K562 (cell line): Measurements from ENCODE around the gene ZSCAN21. TPM values are rescaled to one million over a fixed set of nuclear protein-coding genes. Genes with fewer than 3 reads are reported as not detected.

ENCODE experiments used
- ATAC-seq: fragments of 200-7000 bp; cut with Tn5 transposase; 3 replicates; pipeline ENCODE4 v1.9.1; 2020; ENCODE audit warnings: moderate library complexity
- BruUV-seq: library from RNA; stranded (reverse); fragments of 400-500 nt; replicated peaks from 2 replicates; lab custom pipeline; 2021; lab: Mats Ljungman, UMichigan
- CTCF ChIA-PET: fragments of 300-600 bp; formaldehyde crosslinking; extraction: SDS; loops from one replicate; lab custom pipeline; 2021; ENCODE audit warnings: low intra/inter-chr PET ratio; lab: Yijun Ruan, JAX
- POLR2A ChIA-PET: fragments of 300-600, 350-650 bp; sonication (Branson Sonifier 250); formaldehyde crosslinking; extraction: SDS; loops from one replicate; lab custom pipeline; 2021; ENCODE audit warnings: antibody characterized with exemption, inconsistent platforms; lab: Yijun Ruan, JAX
- DNase-seq, 4 experiments: peaks; one replicate each; pipeline versions ENCODE4 v3.0.0 to v3.0.0-alpha.2; 2011 to 2018; ENCODE audit warnings: low spot score in 3 of 4, mixed read lengths in 3 of 4; ENCODE audit errors: extremely low read depth in 1 of 4
- FAIRE-seq: peaks from 2 replicates; lab custom pipeline; 2011; peaks lifted over from hg19 to GRCh38; lab: Jason Lieb, UNC
- H2AFZ ChIP-seq: 2 replicates; pipeline ENCODE4 v1.6.0; 2011; ENCODE audit warnings: low read depth, low read length, control low read depth, inconsistent platforms
- H3K27ac ChIP-seq: fragments of 200-600 bp; 3 replicates; pipeline ENCODE4 v1.8.0; 2011; ENCODE audit warnings: low read depth, mild to moderate bottlenecking, control low read depth, inconsistent platforms, low read length, moderate library complexity, mixed read lengths; ENCODE audit errors: extremely low read depth
- H3K27me3 ChIP-seq, 2 experiments: fragments of 300-600 bp in 1 of 2; 2 replicates in 1 of 2; 3 replicates in 1 of 2; pipeline versions ENCODE4 v1.6.0 to v1.8.0; 2011; ENCODE audit warnings: inconsistent platforms in 2 of 2, low read length in 2 of 2, mild to moderate bottlenecking in 1 of 2, mixed read lengths in 1 of 2, moderate library complexity in 1 of 2; ENCODE audit not compliant: control insufficient read depth in 2 of 2, insufficient read depth in 2 of 2
- H3K36me3 ChIP-seq: fragments of 300-600 bp; 3 replicates; pipeline ENCODE4 v1.8.0; 2011; ENCODE audit warnings: mild to moderate bottlenecking, low read length, inconsistent platforms; ENCODE audit not compliant: control insufficient read depth, insufficient read depth
- H3K4me1 ChIP-seq, 2 experiments: fragments of 200-600 bp in 1 of 2; replicated peaks in 1 of 2; 2 replicates in 1 of 2; 3 replicates in 1 of 2; pipeline versions ENCODE4 v1.5.1 to v1.8.0; 2011; ENCODE audit warnings: inconsistent platforms in 2 of 2, low read length in 2 of 2, mild to moderate bottlenecking in 1 of 2, mixed read lengths in 1 of 2, moderate library complexity in 1 of 2; ENCODE audit not compliant: control insufficient read depth in 2 of 2, insufficient read depth in 2 of 2
- H3K4me2 ChIP-seq: 2 replicates; pipeline ENCODE4 v1.6.1; 2011; ENCODE audit warnings: low read length, control low read depth, inconsistent platforms, mixed read lengths; ENCODE audit not compliant: insufficient read depth
- H3K4me3 ChIP-seq: fragments of 200-600 bp; sonication (generic), shearing (Covaris generic); 2 replicates; pipeline ENCODE4 v1.5.1; 2016; ENCODE audit warnings: control low read depth, inconsistent platforms
- H3K79me2 ChIP-seq: fragments of 200-600 bp; 3 replicates; pipeline ENCODE4 v1.8.0; 2011; ENCODE audit warnings: low read length, inconsistent platforms; ENCODE audit not compliant: control insufficient read depth, insufficient read depth
- H3K9ac ChIP-seq, 2 experiments: 2 replicates each; pipeline versions ENCODE4 v1.6.0 to v1.6.1; 2011; ENCODE audit warnings: low read depth in 2 of 2, low read length in 2 of 2, control low read depth in 1 of 2, inconsistent platforms in 1 of 2, mild to moderate bottlenecking in 1 of 2, mixed read lengths in 1 of 2; ENCODE audit not compliant: insufficient read depth in 1 of 2
- H3K9me1 ChIP-seq: one replicate; pipeline ENCODE4 v1.6.0; 2011; ENCODE audit warnings: inconsistent platforms, mild to moderate bottlenecking, low read length, moderate library complexity; ENCODE audit not compliant: control insufficient read depth, insufficient read depth
- H3K9me3 ChIP-seq: replicated peaks from 2 replicates; pipeline ENCODE4 v1.5.1; 2011; ENCODE audit warnings: low read depth, low read length, inconsistent platforms; ENCODE audit not compliant: control insufficient read depth, insufficient read depth
- H4K20me1 ChIP-seq: replicated peaks from 2 replicates; pipeline ENCODE4 v1.6.1; 2011; ENCODE audit warnings: low read length, inconsistent platforms, mixed read lengths; ENCODE audit not compliant: control insufficient read depth, insufficient read depth
- ATF3 ChIP-seq, 2 experiments: fragments of 450-650 bp in 1 of 2; sonication (generic) in 1 of 2; formaldehyde crosslinking in 1 of 2; IDR thresholded peaks in 1 of 2; conservative IDR thresholded peaks in 1 of 2; 2 replicates each; pipeline versions ENCODE4 v1.6.1 to v1.8.1; 2016 to 2023; ENCODE audit warnings: mild to moderate bottlenecking in 2 of 2, moderate library complexity in 2 of 2, inconsistent platforms in 1 of 2, missing genetic modification reagents in 1 of 2
- BDP1 ChIP-seq: IDR thresholded peaks from 3 replicates; pipeline ENCODE4 v1.6.1; 2011; ENCODE audit not compliant: insufficient read length, insufficient read depth
- HSF4 ChIP-seq: fragments of 250-450 bp; sonication (Bioruptor Pico); IDR thresholded peaks from 2 replicates; pipeline ENCODE4 v2.1.2; 2022; ENCODE audit warnings: mild to moderate bottlenecking, moderate library complexity, borderline replicate concordance
- NFATC3 ChIP-seq: fragments of 450-650 bp; IDR thresholded peaks from 2 replicates; pipeline ENCODE4 v1.6.1; 2017; ENCODE audit warnings: mild to moderate bottlenecking
- SMAD4 ChIP-seq: fragments of 250-450 bp; sonication (Bioruptor Pico); conservative IDR thresholded peaks from 2 replicates; pipeline ENCODE4 v1.8.0; 2021; ENCODE audit warnings: inconsistent platforms, mild to moderate bottlenecking, moderate library complexity
- SPI1 ChIP-seq: IDR thresholded peaks from 2 replicates; pipeline ENCODE4 v1.6.1; 2011; ENCODE audit warnings: low read depth, low read length, control low read depth, borderline replicate concordance
- TBL1XR1 ChIP-seq, 2 experiments: IDR thresholded peaks; 2 replicates each; pipeline ENCODE4 v1.6.1; 2012; ENCODE audit warnings: improper control_type of control experiment in 2 of 2, low read length in 2 of 2, mild to moderate bottlenecking in 1 of 2
- ZFP91 ChIP-seq: sonication (generic); formaldehyde crosslinking; IDR thresholded peaks from 2 replicates; pipeline ENCODE4 v1.8.0; 2022; ENCODE audit warnings: mild to moderate bottlenecking, missing genetic modification reagents
- ZKSCAN3 ChIP-seq: fragments of 250-450 bp; sonication (Bioruptor Pico); IDR thresholded peaks from 2 replicates; pipeline ENCODE4 v1.4.0; 2020
- ZNF232 ChIP-seq: sonication (generic); formaldehyde crosslinking; IDR thresholded peaks from 2 replicates; pipeline ENCODE4 v1.8.0; 2022; ENCODE audit warnings: mild to moderate bottlenecking, missing genetic modification reagents
- ZNF274 ChIP-seq: IDR thresholded peaks from 2 replicates; pipeline ENCODE4 v1.6.1; 2011; ENCODE audit warnings: low read depth, mild to moderate bottlenecking, low read length, moderate library complexity, borderline replicate concordance
- WGBS: fragments of 100-300 bp; shearing (Covaris generic); methylation state at CpG from one replicate; pipeline ENCODE4 v1.1.6; 2016; ENCODE audit warnings: low coverage, mixed read lengths; ENCODE audit not compliant: insufficient coverage; ENCODE audit errors: missing lambda C conversion rate; 5-methylcytosine and 5-hydroxymethylcytosine counted together
- in situ Hi-C: fragments of 300-500 bp; cut with MboI; formaldehyde crosslinking; loops from 4 replicates; pipeline ENCODE4 v1.15.0; 2018; ENCODE audit warnings: inconsistent platforms, mixed read lengths
- intact Hi-C: fragments of 100-400 bp; cut with micrococcal nuclease; formaldehyde crosslinking; loops from 2 replicates; pipeline ENCODE4 v1.14.2; 2022
- polyA plus RNA-seq, 8 experiments: library from polyadenylated mRNA; depleted of rRNA in 4 of 8; stranded (reverse) in 5 of 8; unstranded in 3 of 8; fragments of >200 nt; fragmentation: Nextera tagmentation in 2 of 8; fragmentation: Illumina TruSeq in 1 of 8; extraction: Ambion mirVana in 2 of 8; extraction: Trizol in 1 of 8; gene quantifications; 2 replicates each; pipeline versions ENCODE4 v1.2.1 to v1.2.3, GENCODE V29; 2011 to 2014; ENCODE audit warnings: inconsistent platforms in 1 of 8, missing spikeins in 1 of 8
- total RNA-seq, 7 experiments: library from RNA; depleted of rRNA in 6 of 7; stranded (reverse); fragments of >200 nt in 6 of 7; fragmentation: Illumina TruSeq in 2 of 7; extraction: Trizol in 2 of 7; gene quantifications; 2 replicates each; pipeline versions ENCODE4 v1.2.1 to v1.2.3, GENCODE V29; 2011 to 2021; ENCODE audit warnings: low replicate concordance in 1 of 7

Gene ZSCAN21
- total and polyA plus RNA-seq, 9 of the 15 experiments (the other 6 are each of a cell fraction or from before 2014, with no cell fraction given), result 5.9 to 15.5 (median 13.2) TPM

DNA sequence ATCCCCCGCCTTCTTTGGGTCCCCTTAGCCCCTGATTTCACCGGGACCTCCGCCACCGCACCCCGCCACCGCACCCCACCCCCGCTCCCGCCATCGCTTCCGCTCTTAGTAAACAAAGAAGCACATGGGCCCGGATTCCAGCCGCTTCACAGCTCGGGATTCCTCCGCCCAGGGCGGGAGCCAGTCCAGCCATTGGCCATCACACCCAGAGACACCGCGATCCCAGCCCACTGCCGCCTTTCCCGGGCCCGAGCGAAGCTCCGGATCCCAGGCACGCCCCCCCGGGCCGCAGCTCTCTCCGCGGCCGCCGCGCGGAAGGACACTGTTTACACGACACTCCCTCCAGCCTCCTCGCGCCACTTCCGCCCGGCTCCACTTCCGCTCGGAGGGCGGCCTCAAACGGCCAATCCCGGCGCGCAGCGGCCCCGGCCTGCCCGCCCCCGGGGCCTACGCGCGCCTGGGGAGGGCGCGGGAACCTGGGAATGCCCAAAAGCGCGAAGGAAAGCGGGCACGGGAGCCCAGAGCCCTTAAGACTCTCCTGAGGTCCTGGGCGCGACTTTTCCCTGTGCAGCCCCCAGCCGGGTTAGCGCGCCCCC lies 50.9 kb downstream of the ZSCAN21 start (continued):
- TF ChIP-seq ATF3 (IDR thresholded peaks at IDR 0.05) (peak; percentile 60), ATF3 (CRISPR knock-in tag; conservative IDR thresholded peaks at IDR 0.05) (no peak; the same call in 1 of the 2 replicates), ZNF274 (no peak), SPI1 (peak; percentile 91), TBL1XR1 (IDR thresholded peaks at IDR 0.05; ENCODE audit: low read length in 2 of 2) (peak in 1 of 2 experiments; percentile 63; a peak in 2 of 4 replicates), SMAD4 (CRISPR knock-in tag) (peak; percentile 72; the same call in 1 of the 2 replicates), HSF4 (CRISPR knock-in tag) (no peak)

DNA sequence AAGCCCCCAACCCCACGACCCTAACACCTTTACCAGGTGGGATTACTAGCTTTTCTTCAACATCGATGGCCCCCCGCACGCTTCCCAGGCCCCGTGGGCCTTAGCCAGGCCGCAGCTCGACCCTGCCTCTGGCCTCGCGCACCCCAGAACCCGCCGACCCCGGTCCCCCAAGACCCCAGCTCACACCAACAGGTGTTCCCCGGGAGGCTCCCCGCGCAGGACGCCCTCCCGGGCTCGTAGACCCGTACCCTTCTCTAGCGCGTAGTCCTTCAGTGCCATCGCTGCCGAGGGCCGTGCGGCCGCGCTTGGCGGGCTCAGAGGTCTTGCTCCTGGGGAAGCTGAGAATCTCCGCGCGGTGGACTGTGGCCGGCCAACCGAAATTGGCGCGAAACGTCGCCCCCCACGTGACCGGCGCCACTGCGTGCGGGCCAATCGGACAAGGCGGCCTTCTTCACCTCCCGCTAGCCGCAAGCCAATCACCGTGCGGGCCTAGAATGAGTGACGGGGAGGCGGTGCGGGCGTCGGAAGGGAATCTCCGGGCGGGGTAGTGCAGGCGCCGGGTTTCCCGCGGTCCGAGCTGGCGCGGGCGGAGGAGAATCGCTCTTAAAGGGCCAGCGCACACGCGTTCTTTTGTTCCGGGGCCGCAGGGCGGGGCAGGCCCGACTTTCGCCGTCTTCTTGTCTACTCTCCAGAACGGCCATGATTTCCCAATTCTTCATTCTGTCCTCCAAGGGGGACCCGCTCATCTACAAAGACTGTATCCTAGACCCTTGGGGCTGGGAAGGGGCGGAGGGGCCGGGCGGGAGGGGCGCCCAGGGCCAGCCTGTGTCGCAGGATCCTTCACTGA lies 51.7 kb downstream of the ZSCAN21 start, which contains the start of the genes AP4M1 and MCM7:
Gene AP4M1 (plus strand): TSS at position 628 of the 847 bp plus-strand sequence. CDS start 72 bp downstream, at position 700.
Gene MCM7 (minus strand): TSS at position 382 of the 847 bp plus-strand sequence. CDS start 103 bp downstream, at position 279.
- peak within 1 kb of the TSS; percentile 91 for H2AFZ ChIP-seq
- no peaks in the 10 kb centered on the region for H3K9me3 ChIP-seq
- peaks cover 32% of the 10 kb centered on the region for H4K20me1 ChIP-seq
- under 1% methylated on average over 74 of the region's 80 CpGs for WGBS
- H3K79me2 ChIP-seq, result peaks cover 51% of the 10 kb centered on the region
- peaks cover 9 to 35% of the 10 kb centered on the region in 2 experiments; a peak in 4 of 5 replicates for H3K4me1 ChIP-seq
- in situ Hi-C loops, result no loop called here
- ChIA-PET POLR2A (interaction anchor here (0.6 to 4.6 kb wide), 17 partner anchors 11 to 333 kb away, joined by 3 to 115 read pairs (median 4); partner anchors contain the start of genes COPS6, LAMTOR4, MBLAC1 and ZNF3), CTCF (no interaction called here)
- peak within 1 kb of the TSS; percentile 100 for H3K27ac ChIP-seq
- no TSS peak for BruUV-seq
- H3K36me3 ChIP-seq, result peaks cover 67% of the 10 kb centered on the region
- DNase-seq (peak; percentile 98 to 100 (median 99)), ATAC-seq (peak; percentile 95), FAIRE-seq (peak; percentile 94)
- peak within 1 kb of the TSS; percentile 98 for H3K4me3 ChIP-seq
- H3K4me2 ChIP-seq, result peak within 1 kb of the TSS; percentile 92
- no peaks in the 10 kb centered on the region for H3K27me3 ChIP-seq
- H3K9me1 ChIP-seq, result peaks cover 3% of the 10 kb centered on the region
- intact Hi-C loops, result loop anchor here (1.0 to 2.0 kb wide), 3 partner anchors 18 to 26 kb away; partner anchors contain the start of genes CNPY4 and TAF6
- peak within 1 kb of the TSS; percentile 99 to 100 for H3K9ac ChIP-seq
- TF ChIP-seq NFATC3 (no peak), BDP1 (no peak), ZKSCAN3 (CRISPR knock-in tag) (no peak), ZFP91 (CRISPR knock-in tag) (peak; percentile 98), ZNF232 (CRISPR knock-in tag) (no peak; the same call in none of the 2 replicates)
